H1 (cell line): ENCODE measurements around the gene TMEM200C. TPM values are rescaled to one million over a fixed set of nuclear protein-coding genes. Genes with fewer than 3 reads are reported as not detected.

Experiments
- ASH2L ChIP-seq: fragments of 200-600, 300-600 bp; sonication (generic); IDR thresholded peaks from one replicate; pipeline ENCODE4 v1.7.1; 2017; ENCODE audit warnings: low read length
- ATF2 ChIP-seq: IDR thresholded peaks from 2 replicates; pipeline ENCODE4 v1.6.1; 2012; ENCODE audit warnings: low read length, inconsistent platforms
- ATF3 ChIP-seq: IDR thresholded peaks from 2 replicates; pipeline ENCODE4 v1.6.1; 2011; ENCODE audit warnings: low read depth, mild to moderate bottlenecking, low read length; ENCODE audit not compliant: insufficient read depth
- CHD2 ChIP-seq: IDR thresholded peaks from 2 replicates; pipeline ENCODE4 v1.6.1; 2012; ENCODE audit warnings: low read length, improper control_type of control experiment
- CREB1 ChIP-seq: IDR thresholded peaks from 2 replicates; pipeline ENCODE4 v1.6.1; 2012; ENCODE audit warnings: inconsistent platforms
- EGR1 ChIP-seq: IDR thresholded peaks from 2 replicates; pipeline ENCODE4 v1.6.1; 2011; ENCODE audit warnings: low read depth, low read length, borderline replicate concordance
- FOSL1 ChIP-seq: IDR thresholded peaks from 2 replicates; pipeline ENCODE4 v1.6.1; 2011; ENCODE audit warnings: mild to moderate bottlenecking, low read depth, low read length, moderate library complexity; ENCODE audit not compliant: insufficient read depth
- JUN ChIP-seq: IDR thresholded peaks from 2 replicates; pipeline ENCODE4 v1.6.1; 2011; ENCODE audit warnings: low read depth, mild to moderate bottlenecking, improper control_type of control experiment, low read length
- POU5F1 ChIP-seq: IDR thresholded peaks from 2 replicates; pipeline ENCODE4 v1.6.1; 2011; ENCODE audit warnings: low read depth, mild to moderate bottlenecking, low read length, moderate library complexity
- RBBP5 ChIP-seq: IDR thresholded peaks from 2 replicates; pipeline ENCODE4 v1.7.1; 2012; ENCODE audit warnings: low read depth, mild to moderate bottlenecking, inconsistent platforms, low read length, moderate library complexity, borderline replicate concordance
- RNF2 ChIP-seq: fragments of 200-900, 300-1000 bp; sonication (generic); IDR thresholded peaks from 2 replicates; pipeline ENCODE4 v1.7.1; 2016; ENCODE audit warnings: borderline replicate concordance, low read depth, mild to moderate bottlenecking, antibody characterized with exemption, low read length; ENCODE audit not compliant: poor library complexity, severe bottlenecking; ENCODE audit errors: missing control alignments
- SAP30 ChIP-seq: fragments of 300-600 bp; sonication (generic); IDR thresholded peaks from 2 replicates; pipeline ENCODE4 v1.7.1; 2012; ENCODE audit warnings: low read length, moderate library complexity, mild to moderate bottlenecking, inconsistent platforms; ENCODE audit not compliant: insufficient read depth, insufficient replicate concordance
- SIN3A ChIP-seq, 2 experiments: IDR thresholded peaks in 1 of 2; conservative IDR thresholded peaks in 1 of 2; 2 replicates each; pipeline ENCODE4 v1.6.1; 2011 to 2012; ENCODE audit warnings: low read length in 2 of 2, improper control_type of control experiment in 1 of 2, low read depth in 1 of 2, mild to moderate bottlenecking in 1 of 2
- SIX5 ChIP-seq: IDR thresholded peaks from 2 replicates; pipeline ENCODE4 v1.6.1; 2011; ENCODE audit warnings: mild to moderate bottlenecking, low read depth, low read length
- SP4 ChIP-seq: IDR thresholded peaks from 2 replicates; pipeline ENCODE4 v1.6.1; 2012; ENCODE audit warnings: low read length, inconsistent platforms
- TEAD4 ChIP-seq: IDR thresholded peaks from 2 replicates; pipeline ENCODE4 v1.6.1; 2012; ENCODE audit warnings: low read depth, low read length, inconsistent platforms, mixed read lengths
- polyA plus RNA-seq, 7 experiments: library from polyadenylated mRNA; depleted of rRNA in 3 of 7; stranded (reverse) in 5 of 7; unstranded in 2 of 7; fragments of >200 nt in 5 of 7; fragments of 200-250 nt in 2 of 7; gene quantifications; 1 replicate in 5 of 7; 2 replicates in 1 of 7; 4 replicates in 1 of 7; pipeline versions ENCODE4 v1.2.1 to v1.2.3, GENCODE V29; 2011 to 2013; ENCODE audit warnings: missing spikeins in 2 of 7, mixed read lengths in 2 of 7
- total RNA-seq: library from RNA; stranded (reverse); fragmentation: NEBNext Ultra II Directional; extraction: Animal tissue kit (Norgen Biotek cat#: 25700); gene quantifications from 2 replicates; pipeline ENCODE4 v1.2.1, GENCODE V29; 2021

TMEM200C gene
- total and polyA plus RNA-seq, 2 of the 8 experiments (the other 6 are each of a cell fraction or from before 2014, with no cell fraction given): 3.4 to 9.6 TPM

GRCh38 chr18:5890331-5891183, 4.8 kb downstream of the TMEM200C start (continued):
- TF ChIP-seq CREB1 (no peak), SIX5 (no peak), RNF2 (no peak), POU5F1 (no peak), ASH2L (peak; percentile 67), EGR1 (no peak), RBBP5 (no peak), CHD2 (no peak), ATF3 (no peak), JUN (no peak), ATF2 (no peak), SIN3A (conservative IDR thresholded peaks at IDR 0.05 in 1 of 2, IDR thresholded peaks at IDR 0.05 in 1 of 2; ENCODE audit: low read depth in 1 of 2, low read length in 2 of 2) (no peak), SAP30 (no peak), TEAD4 (no peak), FOSL1 (no peak), SP4 (no peak)
